NCI-H2196 treated with DMSO at 0.1 percent for 48 hours (cell line): Measurements from ENCODE around the gene VSIG10.
"Not testable (repeated sequence)": the region's sequence is repeated elsewhere in the genome, so short reads cannot be mapped to it uniquely, and the experiment has no call there.

Source experiments
- DNase-seq: peaks from one replicate; lab custom pipeline; 2025; ENCODE audit not compliant: unreplicated experiment; lab: John Stamatoyannopoulos, UW

VSIG10 gene, protein sequence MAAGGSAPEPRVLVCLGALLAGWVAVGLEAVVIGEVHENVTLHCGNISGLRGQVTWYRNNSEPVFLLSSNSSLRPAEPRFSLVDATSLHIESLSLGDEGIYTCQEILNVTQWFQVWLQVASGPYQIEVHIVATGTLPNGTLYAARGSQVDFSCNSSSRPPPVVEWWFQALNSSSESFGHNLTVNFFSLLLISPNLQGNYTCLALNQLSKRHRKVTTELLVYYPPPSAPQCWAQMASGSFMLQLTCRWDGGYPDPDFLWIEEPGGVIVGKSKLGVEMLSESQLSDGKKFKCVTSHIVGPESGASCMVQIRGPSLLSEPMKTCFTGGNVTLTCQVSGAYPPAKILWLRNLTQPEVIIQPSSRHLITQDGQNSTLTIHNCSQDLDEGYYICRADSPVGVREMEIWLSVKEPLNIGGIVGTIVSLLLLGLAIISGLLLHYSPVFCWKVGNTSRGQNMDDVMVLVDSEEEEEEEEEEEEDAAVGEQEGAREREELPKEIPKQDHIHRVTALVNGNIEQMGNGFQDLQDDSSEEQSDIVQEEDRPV

DNA sequence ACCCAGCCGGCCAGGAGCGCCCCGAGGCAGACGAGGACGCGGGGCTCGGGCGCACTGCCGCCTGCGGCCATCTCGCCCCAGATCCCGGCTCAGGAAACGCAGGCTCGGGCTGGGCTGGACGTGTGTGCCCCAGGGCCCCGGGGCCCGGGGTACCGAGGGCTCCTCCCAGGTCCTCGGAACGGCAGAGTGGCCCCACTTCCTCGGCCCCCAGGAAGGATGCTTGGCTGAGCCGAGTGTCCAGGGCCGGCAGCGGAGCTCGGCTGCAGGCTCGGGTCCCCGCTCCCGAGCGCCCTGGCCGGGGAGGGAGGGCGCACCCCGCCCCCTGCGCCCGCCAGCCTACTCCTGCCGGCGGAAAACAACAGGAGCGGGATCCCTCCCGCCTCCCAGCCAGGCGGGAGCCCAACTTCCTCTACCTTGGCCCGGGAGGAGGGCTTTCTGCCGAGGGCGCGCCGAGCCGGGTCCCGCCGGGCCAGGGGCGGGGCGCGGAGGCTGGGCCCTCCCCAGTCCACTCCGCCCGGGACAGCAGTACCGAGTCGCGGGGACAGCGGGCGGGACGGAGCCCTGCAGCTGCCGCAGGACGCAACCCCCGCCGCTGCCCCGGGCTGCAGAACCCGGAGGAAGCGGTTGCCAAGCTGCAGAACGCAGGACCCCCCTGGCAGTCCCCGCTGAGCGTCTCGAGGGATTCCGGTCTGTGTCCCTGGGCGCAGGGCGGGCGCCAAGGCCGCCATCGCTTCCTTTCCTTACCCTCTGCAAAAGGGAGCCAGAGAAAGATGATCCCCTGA is at the start of gene VSIG10:
Gene VSIG10 (minus strand): TSS at position 411 of the 782 bp plus-strand sequence. CDS start 340 bp downstream, at position 71.
- DNase-seq = peak; percentile 61

DNA sequence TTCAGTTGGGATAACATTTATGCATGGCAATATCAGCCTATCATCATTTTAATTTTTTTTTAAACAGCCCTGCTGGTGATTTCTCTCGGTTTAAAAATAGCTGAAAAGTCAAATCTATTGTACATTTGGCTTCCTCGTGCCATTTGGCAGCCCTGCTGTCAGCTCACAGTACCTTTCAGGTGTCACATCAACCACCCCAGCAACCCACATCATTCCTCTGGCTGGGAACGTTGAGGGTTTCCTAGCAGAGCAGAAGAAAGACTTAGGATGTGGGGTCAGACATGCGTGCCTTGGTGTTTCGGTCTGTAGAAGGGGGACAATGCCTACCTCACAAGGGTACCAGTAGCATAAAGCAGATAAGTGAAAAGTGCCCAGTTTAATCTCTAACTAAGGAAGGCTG is 47.9 kb upstream of the VSIG10 start:
- DNase-seq = no peak

DNA sequence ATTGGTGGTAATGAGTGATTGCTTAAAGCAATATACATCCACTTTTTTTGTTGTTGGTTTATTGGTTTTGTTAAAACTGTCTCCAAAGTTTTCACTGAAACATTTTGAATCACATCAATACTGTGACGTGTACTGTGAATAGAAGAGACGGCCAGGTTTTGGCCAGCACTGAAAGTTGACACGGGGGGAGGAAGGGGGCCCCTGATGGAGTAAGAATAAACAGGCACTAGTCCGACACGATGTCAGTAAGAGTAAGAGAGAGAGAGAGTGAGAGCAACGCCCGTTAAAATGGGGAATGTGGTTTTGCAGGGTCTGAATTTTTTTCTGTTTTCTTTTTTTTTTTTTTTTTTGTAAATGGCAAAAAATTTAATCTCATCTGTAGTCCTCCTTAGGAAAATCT is 46.8 kb upstream of the VSIG10 start:
- no peak for DNase-seq

DNA sequence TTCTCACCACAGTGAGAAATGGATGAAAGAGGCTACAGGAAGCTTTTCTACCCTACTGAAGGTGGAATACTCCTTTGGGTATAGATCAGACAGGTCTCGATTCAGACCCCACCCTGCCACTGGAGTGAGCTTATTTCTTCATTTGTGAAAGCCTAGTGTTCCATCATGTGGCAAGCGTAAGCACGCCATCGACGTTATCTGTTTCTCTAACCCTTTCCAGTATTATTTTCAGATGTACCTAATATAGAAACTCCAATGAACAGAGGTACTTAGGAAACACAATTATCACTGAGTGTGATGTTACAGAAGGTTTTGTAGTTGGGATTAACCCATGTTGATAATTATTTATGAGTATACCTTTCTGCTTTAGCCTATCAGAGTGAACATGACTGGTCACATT is 44.5 kb upstream of the VSIG10 start:
- no peak for DNase-seq

DNA sequence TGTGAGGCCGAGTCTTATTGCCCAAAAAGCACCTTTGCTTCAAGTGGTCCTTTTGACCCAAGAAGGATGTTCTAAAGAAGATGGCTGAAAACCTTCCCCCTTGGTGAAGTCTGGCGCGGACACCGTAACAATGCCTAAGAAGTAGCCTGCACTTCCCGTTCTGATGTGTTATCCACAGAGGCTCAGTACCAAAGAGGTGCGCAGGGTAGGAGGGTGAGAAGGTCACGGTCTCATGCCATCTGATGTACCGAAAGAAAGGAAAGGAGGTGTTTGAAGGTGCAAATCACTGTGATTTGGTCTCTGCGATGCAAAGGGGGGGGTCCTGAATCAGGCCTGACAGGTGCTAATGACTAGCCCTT is 42.0 kb upstream of the VSIG10 start:
- no peak for DNase-seq

DNA sequence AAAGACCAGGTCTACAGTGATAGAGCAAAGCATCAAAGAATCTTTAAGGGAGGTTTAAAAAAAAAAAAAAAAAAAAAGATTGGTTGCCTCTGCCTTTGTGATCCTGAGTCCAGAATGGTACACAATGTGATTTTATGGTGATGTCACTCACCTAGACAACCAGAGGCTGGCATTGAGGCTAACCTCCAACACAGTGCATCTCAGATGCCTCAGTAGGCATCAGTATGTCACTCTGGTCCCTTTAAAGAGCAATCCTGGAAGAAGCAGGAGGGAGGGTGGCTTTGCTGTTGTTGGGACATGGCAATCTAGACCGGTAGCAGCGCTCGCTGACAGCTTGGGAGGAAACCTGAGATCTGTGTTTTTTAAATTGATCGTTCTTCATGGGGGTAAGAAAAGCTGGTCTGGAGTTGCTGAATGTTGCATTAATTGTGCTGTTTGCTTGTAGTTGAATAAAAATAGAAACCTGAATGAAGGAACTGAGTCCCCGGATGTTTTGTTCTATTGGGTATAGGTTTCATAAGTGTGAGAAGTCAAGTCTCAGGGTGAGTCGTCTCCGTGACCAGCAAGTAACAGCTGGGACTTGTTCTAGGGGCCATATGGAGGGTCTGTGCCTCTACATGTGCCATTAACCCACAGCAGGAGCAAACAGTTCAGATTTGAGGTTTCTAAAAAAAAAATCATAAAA is 41.4 kb upstream of the VSIG10 start:
- DNase-seq = no peak

DNA sequence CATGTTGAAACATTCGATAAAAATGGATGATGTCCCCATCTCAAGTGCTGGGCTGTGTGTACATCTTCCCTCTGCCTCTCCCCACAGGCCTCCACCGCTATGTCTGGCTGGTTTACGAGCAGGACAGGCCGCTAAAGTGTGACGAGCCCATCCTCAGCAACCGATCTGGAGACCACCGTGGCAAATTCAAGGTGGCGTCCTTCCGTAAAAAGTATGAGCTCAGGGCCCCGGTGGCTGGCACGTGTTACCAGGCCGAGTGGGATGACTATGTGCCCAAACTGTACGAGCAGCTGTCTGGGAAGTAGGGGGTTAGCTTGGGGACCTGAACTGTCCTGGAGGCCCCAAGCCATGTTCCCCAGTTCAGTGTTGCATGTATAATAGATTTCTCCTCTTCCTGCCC is 40.7 kb upstream of the VSIG10 start:
- no peak for DNase-seq

DNA sequence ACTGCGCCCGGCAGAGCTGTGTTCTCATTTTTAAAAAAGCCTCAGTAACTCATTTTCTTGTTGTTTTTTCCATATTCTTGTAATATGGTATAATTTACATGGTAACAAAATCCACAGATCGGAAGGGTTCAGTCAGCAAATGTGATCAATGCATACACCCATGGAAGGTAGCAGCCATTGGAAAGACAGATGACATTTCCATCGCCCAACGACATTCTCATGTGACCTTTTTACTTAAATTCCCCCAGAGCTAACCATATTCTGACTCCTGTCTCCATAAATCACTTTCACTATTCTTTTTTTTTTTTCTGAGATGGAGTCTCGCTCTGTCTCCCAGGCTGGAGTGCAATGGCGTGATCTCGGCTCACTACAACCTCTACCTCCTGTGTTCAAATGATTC is 37.0 kb upstream of the VSIG10 start:
- no peak for DNase-seq

DNA sequence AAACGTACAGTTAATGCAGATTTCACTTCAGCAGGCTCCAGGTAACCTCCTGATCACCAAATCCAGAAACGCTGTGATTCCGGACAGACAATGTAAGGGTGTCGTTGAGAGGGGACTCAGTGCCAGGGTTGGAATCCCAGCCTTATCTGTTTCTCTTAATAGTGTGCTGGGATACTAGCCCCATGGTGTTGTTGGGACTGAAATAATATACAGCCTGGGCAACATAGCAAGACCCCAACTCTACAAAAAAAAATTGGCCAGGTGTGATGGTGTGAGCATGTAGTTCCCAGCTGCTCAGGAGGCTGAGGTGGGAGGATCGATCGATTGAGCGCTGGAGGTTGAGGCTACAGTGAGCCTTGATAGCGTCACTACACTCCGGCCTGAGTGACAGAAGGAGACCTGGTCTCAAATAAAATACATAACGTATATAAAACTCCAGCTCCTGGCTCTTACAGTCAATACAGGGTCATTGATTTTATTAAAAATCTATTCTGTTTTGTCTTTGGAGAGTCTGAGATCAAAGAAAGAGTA is 33.4 kb upstream of the VSIG10 start:
- DNase-seq = no peak

DNA sequence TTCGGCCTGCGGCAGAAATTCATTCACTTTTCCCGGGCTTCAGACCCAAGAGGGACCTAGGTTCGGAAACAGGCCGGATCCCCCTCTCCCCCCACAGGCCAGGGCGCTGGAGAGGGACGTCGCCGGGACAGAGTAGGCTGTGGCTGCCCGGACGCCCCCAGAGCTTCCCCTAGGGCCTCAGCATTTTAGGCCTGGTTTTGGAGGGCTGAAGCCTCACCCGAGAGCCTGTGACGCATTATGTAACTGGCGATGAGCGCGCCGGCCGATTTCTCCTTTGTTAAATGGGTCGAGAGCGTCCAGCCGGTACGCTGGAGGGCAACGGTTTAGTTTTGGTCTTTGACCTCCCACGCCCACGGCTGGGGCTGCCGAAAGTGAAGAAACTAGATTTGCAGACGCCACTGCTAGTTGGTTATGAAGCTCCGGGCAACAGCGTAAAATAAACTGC is 32.8 kb upstream of the VSIG10 start:
- DNase-seq = no peak

DNA sequence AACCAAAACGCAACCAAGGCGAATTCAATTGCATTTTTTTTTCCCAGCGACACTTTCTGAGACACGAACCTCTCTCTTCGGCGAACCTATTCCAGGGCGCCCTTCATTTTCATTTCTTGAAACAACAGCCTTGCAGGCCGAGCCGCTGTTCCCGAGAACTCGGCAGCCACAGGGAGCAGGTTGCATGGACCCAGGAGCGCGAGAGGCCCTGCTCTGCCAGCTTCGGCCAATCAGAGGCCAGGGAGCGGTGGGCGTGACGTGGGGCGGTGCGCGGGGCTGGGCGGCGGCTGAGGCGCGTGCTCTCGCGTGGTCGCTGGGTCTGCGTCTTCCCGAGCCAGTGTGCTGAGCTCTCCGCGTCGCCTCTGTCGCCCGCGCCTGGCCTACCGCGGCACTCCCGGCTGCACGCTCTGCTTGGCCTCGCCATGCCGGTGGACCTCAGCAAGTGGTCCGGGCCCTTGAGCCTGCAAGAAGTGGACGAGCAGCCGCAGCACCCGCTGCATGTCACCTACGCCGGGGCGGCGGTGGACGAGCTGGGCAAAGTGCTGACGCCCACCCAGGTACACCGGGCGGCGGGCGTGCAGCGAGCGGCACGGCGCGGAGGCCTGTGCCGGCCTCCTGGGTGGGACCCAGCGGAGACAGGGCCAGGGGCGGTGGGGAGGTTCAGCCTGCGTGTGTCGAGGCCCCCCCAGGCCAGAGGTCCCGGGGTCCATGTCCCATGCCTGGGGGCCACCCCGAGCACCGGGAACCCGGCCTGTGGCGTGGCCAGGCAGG is 32.2 kb upstream of the VSIG10 start, which contains the start of gene PEBP1:
Gene PEBP1 (plus strand): TSS at position 337 of the 771 bp plus-strand sequence. CDS start 86 bp downstream, at position 423.
- DNase-seq = peak; percentile 79

DNA sequence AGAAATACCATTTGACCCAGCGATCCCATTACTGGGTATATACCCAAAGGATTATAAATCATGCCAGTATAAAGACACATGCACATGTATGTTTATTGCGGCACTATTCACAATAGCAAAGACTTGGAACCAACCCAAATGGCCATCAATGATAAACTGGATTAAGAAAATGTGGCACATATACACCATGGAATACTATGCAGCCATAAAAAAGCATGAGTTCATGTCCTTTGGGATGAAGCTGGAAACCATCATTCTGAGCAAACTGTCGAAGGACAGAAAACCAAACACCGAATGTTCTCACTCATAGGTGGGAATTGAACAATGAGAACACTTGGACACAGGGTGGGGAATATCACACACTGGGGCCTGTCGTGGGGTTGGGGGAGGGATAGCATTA is 25.6 kb upstream of the VSIG10 start:
- DNase-seq = not testable (repeated sequence)

DNA sequence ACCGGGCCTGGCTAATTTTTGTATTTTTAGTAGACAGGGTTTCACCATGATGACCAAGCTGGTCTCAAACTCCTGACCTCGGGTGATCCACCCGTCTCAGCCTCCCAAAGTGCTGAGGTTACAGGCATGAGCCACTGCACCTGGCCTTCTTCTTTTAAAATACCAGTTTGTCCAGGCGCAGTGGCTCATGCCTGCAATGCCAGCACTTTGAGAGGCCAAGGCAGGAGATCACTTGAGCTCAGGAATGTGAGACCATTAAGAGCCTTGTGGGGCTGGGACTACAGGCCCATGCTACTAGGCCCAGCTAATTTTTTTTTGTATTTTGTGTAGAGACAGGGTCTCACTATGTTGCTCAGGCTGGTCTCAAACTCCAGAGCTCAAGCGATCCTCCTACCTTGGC is 24.1 kb upstream of the VSIG10 start:
- no peak for DNase-seq

DNA sequence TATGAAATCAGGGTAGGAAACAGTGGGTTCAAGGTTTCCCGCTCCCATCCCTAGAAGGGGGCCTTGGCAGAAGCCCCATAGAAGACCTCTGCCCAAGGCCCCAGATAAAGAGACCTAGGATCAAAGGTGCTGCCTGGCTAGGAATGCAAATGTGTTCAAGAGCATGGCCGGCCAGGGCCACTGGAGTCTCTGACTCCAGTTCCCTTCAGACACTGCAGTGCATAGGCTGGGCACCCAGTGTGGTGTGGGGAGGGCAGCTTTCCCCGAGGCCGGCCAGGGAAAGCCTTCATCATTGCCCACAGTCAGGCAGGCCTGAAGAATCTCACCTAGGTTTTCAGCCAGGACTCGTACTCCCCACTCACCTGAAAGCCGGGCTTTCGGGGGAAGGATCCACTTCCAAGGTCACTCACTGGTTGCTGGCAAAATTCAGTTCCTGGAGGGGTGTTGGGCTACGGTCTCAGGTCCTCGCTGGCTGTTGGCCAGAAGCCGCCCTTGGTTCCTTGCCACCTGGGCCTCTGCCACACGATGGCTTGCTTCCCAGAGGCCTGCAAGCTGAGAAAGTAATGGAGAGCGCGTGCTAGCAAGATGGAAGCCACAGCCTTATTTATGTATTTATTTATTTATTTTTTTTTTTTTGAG is 22.4 kb upstream of the VSIG10 start:
- DNase-seq = peak; percentile 76

DNA sequence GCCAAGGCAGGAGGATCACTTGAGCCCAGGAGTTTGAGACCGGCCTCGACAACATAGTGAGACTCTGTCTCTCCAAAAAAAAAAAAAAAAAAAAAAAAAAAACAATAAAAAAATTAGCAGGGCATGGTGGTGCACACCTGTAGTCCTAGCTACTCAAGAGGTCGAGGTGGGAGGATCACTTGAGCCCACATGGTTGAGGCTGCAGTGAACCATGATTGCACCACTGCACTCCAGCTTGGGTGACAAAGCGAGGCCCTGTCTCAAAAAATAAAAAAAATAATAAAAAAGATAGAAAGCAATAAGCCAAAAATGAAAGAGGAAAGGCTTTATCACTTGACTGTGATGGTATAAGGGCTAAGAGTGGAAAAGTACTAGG is 21.9 kb upstream of the VSIG10 start:
- DNase-seq = no peak

DNA sequence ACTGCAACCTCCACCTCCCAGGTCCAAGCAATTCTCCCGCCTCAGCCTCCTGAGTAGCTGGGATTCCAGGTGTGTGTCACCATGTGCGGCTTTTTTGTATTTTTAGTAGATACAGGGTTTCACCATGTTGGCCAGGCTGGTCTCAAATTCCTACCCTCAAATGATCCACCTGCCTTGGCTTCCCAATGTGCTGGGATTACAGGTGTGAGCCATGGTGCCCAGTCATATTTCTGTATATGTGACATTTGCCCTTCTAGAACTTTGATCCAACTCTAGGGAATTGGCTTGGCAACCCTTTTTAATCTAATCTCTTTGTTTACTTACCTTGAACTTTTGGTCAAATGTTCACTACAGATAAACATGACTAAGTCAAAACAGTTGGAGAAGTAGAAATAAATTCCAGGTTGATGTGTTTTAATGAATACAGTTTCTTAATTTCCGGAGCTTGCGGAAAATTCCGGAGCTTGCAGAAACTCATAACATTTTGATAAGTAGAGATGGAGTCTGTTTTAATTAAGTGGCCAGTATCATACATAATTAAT is 20.6 kb upstream of the VSIG10 start:
- DNase-seq = no peak

DNA sequence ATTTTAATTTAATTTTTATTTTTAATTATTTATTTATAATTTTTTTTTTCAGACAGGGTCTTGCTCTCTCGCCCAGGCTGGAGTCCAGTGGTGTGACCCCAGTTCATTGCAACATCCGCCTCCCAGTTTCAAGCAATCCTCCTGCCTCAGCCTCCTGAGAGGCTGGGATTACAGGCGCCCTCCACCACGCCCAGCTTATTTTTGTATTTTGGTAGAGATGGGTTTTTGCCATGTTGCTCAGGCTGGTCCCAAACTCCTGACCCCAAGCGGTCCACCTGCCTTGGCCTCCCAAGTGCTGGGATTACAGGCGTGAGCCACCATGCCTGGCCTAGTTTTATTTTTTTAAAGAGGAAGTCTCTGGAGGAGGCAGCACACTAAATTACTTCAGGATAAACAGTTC is 18.5 kb upstream of the VSIG10 start:
- DNase-seq = no peak

DNA sequence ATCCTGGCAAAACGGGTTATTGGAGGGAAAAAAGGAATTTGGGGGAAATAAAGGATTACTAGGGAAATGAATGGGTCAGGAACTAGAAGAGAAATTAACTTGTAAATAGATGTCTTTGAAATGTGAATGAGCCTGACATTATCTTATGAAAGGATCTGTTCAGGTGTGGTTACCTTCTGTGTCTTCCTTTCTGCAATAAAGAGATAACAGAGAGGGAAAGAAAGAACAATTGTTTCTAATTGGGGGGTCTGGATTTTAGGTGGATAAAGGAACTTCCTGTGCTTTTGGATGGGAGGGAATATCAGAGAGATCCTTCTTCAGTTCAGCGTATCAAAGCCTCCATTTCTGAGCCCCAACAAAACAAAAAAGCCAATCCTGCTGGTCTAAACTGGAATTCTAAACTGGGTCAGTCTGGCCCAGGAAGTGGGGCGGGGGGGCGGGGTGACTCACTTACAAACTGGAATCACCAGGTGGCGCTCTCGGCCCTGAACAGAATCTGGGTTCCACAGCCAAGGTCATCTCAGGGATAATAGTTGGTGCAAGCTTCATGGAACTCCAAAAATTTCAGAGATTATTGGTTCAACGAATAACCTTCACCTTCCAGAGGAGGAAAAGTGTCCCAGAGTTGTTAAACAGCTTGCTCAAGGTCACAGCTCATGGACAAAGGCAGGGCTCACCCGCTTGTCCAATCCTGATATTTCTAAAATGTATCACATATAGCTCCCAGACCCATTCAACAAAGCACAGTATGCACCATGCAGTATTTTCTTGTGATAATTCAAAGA is 17.0 kb upstream of the VSIG10 start:
- DNase-seq = peak; percentile 75

DNA sequence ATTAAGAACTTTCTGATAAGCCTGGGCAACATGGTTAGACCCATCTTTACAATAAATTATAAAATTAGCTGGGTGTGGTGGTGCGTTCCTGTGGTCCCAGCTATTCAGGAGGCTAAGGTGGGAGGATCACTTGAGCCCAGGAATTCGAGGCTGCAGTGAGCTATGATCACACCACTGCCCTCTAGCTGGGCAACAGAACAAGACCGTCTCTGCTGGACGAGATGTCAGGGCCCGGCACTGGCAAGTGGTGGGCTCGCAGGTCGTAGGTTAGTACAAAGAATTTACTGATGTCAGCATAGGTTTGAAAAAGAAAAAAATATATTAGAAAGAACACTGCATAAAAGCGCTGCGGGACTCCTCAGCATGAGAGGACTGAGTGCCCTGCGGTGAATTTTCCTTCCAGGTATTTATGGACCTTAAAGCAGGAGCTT is 15.7 kb upstream of the VSIG10 start:
- DNase-seq = no peak
